ENCODE data around the gene DENND4A. TPM values are rescaled to one million over a fixed set of nuclear protein-coding genes. Genes with fewer than 3 reads are reported as not detected.

DENND4A gene
- total and polyA plus RNA-seq, 2 of the 4 experiments (the other 2 are of a cell fraction), result 4.1 to 17.7 TPM

DNA sequence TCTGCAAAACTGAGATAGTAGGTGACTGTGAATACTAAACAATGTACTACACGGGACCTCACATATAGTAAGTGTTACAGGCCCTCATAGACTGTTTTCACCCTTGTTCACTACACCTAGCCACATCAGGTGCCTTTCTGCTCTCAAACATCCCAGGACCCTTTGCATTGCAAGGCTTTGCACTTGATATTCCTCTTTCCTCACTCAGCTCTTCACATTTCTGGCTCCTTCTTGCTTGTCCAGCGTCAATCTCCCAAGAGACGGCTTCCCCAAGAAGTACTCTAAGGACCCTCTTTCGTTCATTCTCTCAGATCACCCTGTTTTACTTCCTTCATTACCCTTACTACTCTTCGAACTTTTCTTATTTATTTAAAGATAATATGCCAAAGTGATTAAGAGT lies 10.0 kb downstream of the DENND4A start:
- no peak overlapping the region for H2BK20ac ChIP-seq (ENCODE audit: low read depth, low read length)
- ChIA-PET POLR2A (ENCODE audit: unreplicated experiment) (no interaction called here), CTCF (interaction anchor here (0.9 kb wide), 1 partner anchor 9 kb away, joined by 5 read pairs; no protein-coding TSS in a partner anchor)
- H3K79me1 ChIP-seq (ENCODE audit: low read depth in 1 of 2, low read length in 2 of 2), result peaks cover 23 to 39% of the 10 kb centered on the region in 2 experiments
- intact Hi-C loops (cut with micrococcal nuclease), result no loop called here
- TF ChIP-seq FOS (IDR thresholded peaks at IDR 0.05; ENCODE audit: low read depth, low read length) (no peak), NFE2L2 (IDR thresholded peaks at IDR 0.05; ENCODE audit: low read depth, low read length) (no peak), RAD21 (IDR thresholded peaks at IDR 0.05; ENCODE audit: low read length) (no peak), CHD1 (IDR thresholded peaks at IDR 0.05; ENCODE audit: low read depth, low read length) (no peak), POLR2A (IDR thresholded peaks at IDR 0.05; ENCODE audit: low read depth, low read length) (no peak), CEBPB (IDR thresholded peaks at IDR 0.05; ENCODE audit: low read depth, low read length) (no peak), SMC3 (IDR thresholded peaks at IDR 0.05; ENCODE audit: low read depth, low read length) (no peak), MAZ (IDR thresholded peaks at IDR 0.05; ENCODE audit: borderline replicate concordance, low read depth, low read length) (no peak), RCOR1 (IDR thresholded peaks at IDR 0.05; ENCODE audit: insufficient replicate concordance, low read length) (no peak)
- TF ChIP-seq, protein P1, sequence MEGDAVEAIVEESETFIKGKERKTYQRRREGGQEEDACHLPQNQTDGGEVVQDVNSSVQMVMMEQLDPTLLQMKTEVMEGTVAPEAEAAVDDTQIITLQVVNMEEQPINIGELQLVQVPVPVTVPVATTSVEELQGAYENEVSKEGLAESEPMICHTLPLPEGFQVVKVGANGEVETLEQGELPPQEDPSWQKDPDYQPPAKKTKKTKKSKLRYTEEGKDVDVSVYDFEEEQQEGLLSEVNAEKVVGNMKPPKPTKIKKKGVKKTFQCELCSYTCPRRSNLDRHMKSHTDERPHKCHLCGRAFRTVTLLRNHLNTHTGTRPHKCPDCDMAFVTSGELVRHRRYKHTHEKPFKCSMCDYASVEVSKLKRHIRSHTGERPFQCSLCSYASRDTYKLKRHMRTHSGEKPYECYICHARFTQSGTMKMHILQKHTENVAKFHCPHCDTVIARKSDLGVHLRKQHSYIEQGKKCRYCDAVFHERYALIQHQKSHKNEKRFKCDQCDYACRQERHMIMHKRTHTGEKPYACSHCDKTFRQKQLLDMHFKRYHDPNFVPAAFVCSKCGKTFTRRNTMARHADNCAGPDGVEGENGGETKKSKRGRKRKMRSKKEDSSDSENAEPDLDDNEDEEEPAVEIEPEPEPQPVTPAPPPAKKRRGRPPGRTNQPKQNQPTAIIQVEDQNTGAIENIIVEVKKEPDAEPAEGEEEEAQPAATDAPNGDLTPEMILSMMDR (conservative IDR thresholded peaks at IDR 0.05; ENCODE audit: low read depth, low read length), result no peak
- TF ChIP-seq, protein P2, sequence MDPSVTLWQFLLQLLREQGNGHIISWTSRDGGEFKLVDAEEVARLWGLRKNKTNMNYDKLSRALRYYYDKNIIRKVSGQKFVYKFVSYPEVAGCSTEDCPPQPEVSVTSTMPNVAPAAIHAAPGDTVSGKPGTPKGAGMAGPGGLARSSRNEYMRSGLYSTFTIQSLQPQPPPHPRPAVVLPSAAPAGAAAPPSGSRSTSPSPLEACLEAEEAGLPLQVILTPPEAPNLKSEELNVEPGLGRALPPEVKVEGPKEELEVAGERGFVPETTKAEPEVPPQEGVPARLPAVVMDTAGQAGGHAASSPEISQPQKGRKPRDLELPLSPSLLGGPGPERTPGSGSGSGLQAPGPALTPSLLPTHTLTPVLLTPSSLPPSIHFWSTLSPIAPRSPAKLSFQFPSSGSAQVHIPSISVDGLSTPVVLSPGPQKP (IDR thresholded peaks at IDR 0.05; ENCODE audit: borderline replicate concordance, low read depth, low read length), result no peak
- in situ Hi-C loops (cut with MboI; ENCODE audit: low sequenced_read_pairs), result no loop called here
- H4K5ac ChIP-seq (ENCODE audit: low read depth, low read length), result no peak overlapping the region
- H2BK5ac ChIP-seq (ENCODE audit: low read depth, low read length, poor library complexity, severe bottlenecking), result no peak overlapping the region
- no peaks in the 10 kb centered on the region for H3K9me3 ChIP-seq (ENCODE audit: control insufficient read depth, insufficient read depth, low read length)
- H3K4me2 ChIP-seq (ENCODE audit: low read depth, low read length), result no peak overlapping the region
- H4K91ac ChIP-seq (ENCODE audit: insufficient read depth, low read depth, low read length), result no peak overlapping the region
- H2AFZ ChIP-seq (replicated peaks; ENCODE audit: low read length, poor library complexity), result no peak overlapping the region
- no peak for ATAC-seq (ENCODE audit: low read depth)
- H2BK15ac ChIP-seq (ENCODE audit: low read depth, low read length), result no peak overlapping the region
- no peak overlapping the region for H3K9ac ChIP-seq (ENCODE audit: low read depth, low read length)
- WGBS, 2 experiments (ENCODE audit: extremely low coverage in 2 of 2, insufficient read length in 1 of 2), result 33 to 100% methylated on average over 1 to 2 of the region's 5 CpGs
- dilution Hi-C loops (cut with HindIII; ENCODE audit: low sequenced_read_pairs, unreplicated experiment), result no loop called here
- no peak overlapping the region for H3K56ac ChIP-seq (ENCODE audit: extremely low read depth, insufficient read depth, low read length)
- no peak overlapping the region for H4K8ac ChIP-seq (ENCODE audit: low read depth in 2 of 2, low read length in 2 of 2)
- H2BK120ac ChIP-seq (ENCODE audit: low read depth, low read length), result no peak overlapping the region
- H3K4ac ChIP-seq (ENCODE audit: low read depth, low read length), result no peak overlapping the region
- no peaks in the 10 kb centered on the region; the same call in 1 of the 2 replicates for H4K20me1 ChIP-seq (ENCODE audit: insufficient read depth, low read length)
- H3K36me3 ChIP-seq (ENCODE audit: control insufficient read depth, insufficient read depth, low read length), result no peaks in the 10 kb centered on the region
- H3K18ac ChIP-seq (ENCODE audit: low read depth, low read length), result no peak overlapping the region
- H2AK5ac ChIP-seq (ENCODE audit: low read depth, low read length), result no peak overlapping the region
- H2AK9ac ChIP-seq (replicated peaks; ENCODE audit: low read depth, low read length, poor library complexity), result no peak overlapping the region
- H3K4me3 ChIP-seq (ENCODE audit: insufficient read depth, low read depth, low read length), result no peak overlapping the region
- no peaks in the 10 kb centered on the region for H3K4me1 ChIP-seq (ENCODE audit: control insufficient read depth, insufficient read depth, low read length)
- no peak overlapping the region for H3K27ac ChIP-seq (ENCODE audit: insufficient read depth, low read length)
- H3K14ac ChIP-seq (replicated peaks; ENCODE audit: low read depth, low read length), result no peak overlapping the region
- H3K27me3 ChIP-seq (ENCODE audit: control insufficient read depth, insufficient read depth, low read length), result no peaks in the 10 kb centered on the region
- no peak for DNase-seq
- H3K23ac ChIP-seq (ENCODE audit: low read depth, low read length), result no peak overlapping the region
- BruUV-seq (replicated peaks), result no TSS peak
- peaks cover 5% of the 10 kb centered on the region; the same call in 1 of the 2 replicates for H3K9me1 ChIP-seq (ENCODE audit: insufficient read depth, low read length)
